Measurements from ENCODE around the gene TNPO1.
"Not testable (repeated sequence)": the region's sequence is repeated elsewhere in the genome, so short reads cannot be mapped to it uniquely, and the experiment has no call there.

TNPO1 gene

GRCh38 chr5:72799721-72800120 lies 16.7 kb upstream of the TNPO1 start:
- DNase-seq (ENCODE audit: low read depth in 2 of 2): peak; percentile 16 to 18
- no peak for TF ChIP-seq CTCF (IDR thresholded peaks at IDR 0.05; ENCODE audit: low read depth, low read length)
- H3K4me3 ChIP-seq (replicated peaks in 1 of 2; ENCODE audit: low read depth in 2 of 2, low read length in 2 of 2): no peak overlapping the region

GRCh38 chr5:72808637-72809036 lies 7.8 kb upstream of the TNPO1 start:
- H3K4me3 ChIP-seq (replicated peaks in 1 of 2; ENCODE audit: low read depth in 2 of 2, low read length in 2 of 2); DNase-seq (ENCODE audit: low read depth in 2 of 2): not testable (repeated sequence)

GRCh38 chr5:72811849-72812248 lies 4.6 kb upstream of the TNPO1 start:
- no peak for DNase-seq (ENCODE audit: low read depth in 2 of 2)
- no peak for TF ChIP-seq CTCF (IDR thresholded peaks at IDR 0.05; ENCODE audit: low read depth, low read length)
- no peak overlapping the region for H3K4me3 ChIP-seq (replicated peaks in 1 of 2; ENCODE audit: low read depth in 2 of 2, low read length in 2 of 2)

- TF ChIP-seq CTCF (IDR thresholded peaks at IDR 0.05; ENCODE audit: low read depth, low read length): no peak
- H3K4me3 ChIP-seq (replicated peaks in 1 of 2; ENCODE audit: low read depth in 2 of 2, low read length in 2 of 2): no peak overlapping the region
- DNase-seq (ENCODE audit: low read depth in 2 of 2): no peak
Observed at GRCh38 chr5:72812488-72812887, 4.0 kb upstream of the TNPO1 start.

GRCh38 chr5:72814104-72814503 lies 2.4 kb upstream of the TNPO1 start:
- TF ChIP-seq CTCF (IDR thresholded peaks at IDR 0.05; ENCODE audit: low read depth, low read length): no peak
- DNase-seq (ENCODE audit: low read depth in 2 of 2): no peak
- H3K4me3 ChIP-seq (replicated peaks in 1 of 2; ENCODE audit: low read depth in 2 of 2, low read length in 2 of 2): no peak overlapping the region

- no peak overlapping the region for H3K4me3 ChIP-seq (replicated peaks in 1 of 2; ENCODE audit: low read depth in 2 of 2, low read length in 2 of 2)
- TF ChIP-seq CTCF (IDR thresholded peaks at IDR 0.05; ENCODE audit: low read depth, low read length): no peak
- no peak for DNase-seq (ENCODE audit: low read depth in 2 of 2)
Observed at GRCh38 chr5:72814864-72815263, 1.6 kb upstream of the TNPO1 start.

- peak; percentile 19 to 41 for DNase-seq (ENCODE audit: low read depth in 2 of 2)
- TF ChIP-seq CTCF (IDR thresholded peaks at IDR 0.05; ENCODE audit: low read depth, low read length): no peak
- H3K4me3 ChIP-seq (replicated peaks in 1 of 2; ENCODE audit: low read depth in 2 of 2, low read length in 2 of 2): peak overlapping the region; percentile 51 to 83
Observed at GRCh38 chr5:72815580-72816283, 729 bp upstream of the TNPO1 start.

All from cardiac fibroblast (primary cell).